HG02588 (cell line): Measurements from ENCODE around the gene LRSAM1.

Experiments used
- ATAC-seq: cut with Tn5 transposase; IDR thresholded peaks from one replicate; pipeline ENCODE4 v1.9.1; 2021; ENCODE audit warnings: mild to moderate bottlenecking, moderate library complexity; ENCODE audit not compliant: unreplicated experiment

The LRSAM1 gene

GRCh38 chr9:127450830-127451607 is at the start of gene LRSAM1, which contains the start of gene RPL12:
LRSAM1 (plus strand) TSS chr9:127451510; CDS start chr9:127454528, 3,018 bp downstream.
RPL12 (minus strand) TSS chr9:127451406; CDS start chr9:127451317, 89 bp downstream.
- peak; percentile 62 for ATAC-seq

- ATAC-seq = no peak
Measured at GRCh38 chr9:127402401-127403090, 48.8 kb upstream of the LRSAM1 start.

- no peak for ATAC-seq
Measured at GRCh38 chr9:127403507-127404192, 47.7 kb upstream of the LRSAM1 start.

- ATAC-seq = no peak
Measured at GRCh38 chr9:127404631-127405030, 46.7 kb upstream of the LRSAM1 start.

- ATAC-seq = no peak
Measured at GRCh38 chr9:127405344-127406125, 45.8 kb upstream of the LRSAM1 start.

GRCh38 chr9:127406799-127407491 is 44.4 kb upstream of the LRSAM1 start:
- ATAC-seq = no peak

- no peak for ATAC-seq
Measured at GRCh38 chr9:127407492-127407843, 43.8 kb upstream of the LRSAM1 start.

GRCh38 chr9:127411122-127411521 is 40.2 kb upstream of the LRSAM1 start:
- no peak for ATAC-seq

- ATAC-seq = no peak
Measured at GRCh38 chr9:127415141-127415540, 36.2 kb upstream of the LRSAM1 start.

GRCh38 chr9:127415657-127416056 is 35.7 kb upstream of the LRSAM1 start:
- ATAC-seq = no peak

GRCh38 chr9:127417131-127418036 is 33.9 kb upstream of the LRSAM1 start:
- no peak for ATAC-seq

- no peak for ATAC-seq
Measured at GRCh38 chr9:127418037-127418471, 33.3 kb upstream of the LRSAM1 start.

GRCh38 chr9:127419348-127419747 is 32.0 kb upstream of the LRSAM1 start:
- no peak for ATAC-seq

GRCh38 chr9:127421057-127421456 is 30.3 kb upstream of the LRSAM1 start:
- ATAC-seq = no peak

- no peak for ATAC-seq
Measured at GRCh38 chr9:127422133-127422782, 29.1 kb upstream of the LRSAM1 start.

- no peak for ATAC-seq
Measured at GRCh38 chr9:127422787-127423186, 28.5 kb upstream of the LRSAM1 start.

- ATAC-seq = no peak
Measured at GRCh38 chr9:127423476-127423933, 27.8 kb upstream of the LRSAM1 start.

GRCh38 chr9:127423934-127424675 is 27.2 kb upstream of the LRSAM1 start, which contains the start of gene ZNF79:
ZNF79 (plus strand) TSS chr9:127424382; CDS start chr9:127424788, 406 bp downstream.
- ATAC-seq = peak; percentile 88
